ENCODE measurements around the gene VPS35.

VPS35 gene

GRCh38 chr16:46606231-46606630 lies 82.7 kb downstream of the VPS35 start:
- Histone ChIP-seq H3K27ac (ENCODE audit: low read depth, low read length) (no peak overlapping the region), H3K27me3 (ENCODE audit: control insufficient read depth, insufficient read depth, low read length) (no peaks in the 10 kb centered on the region), H3K9me3 (ENCODE audit: control insufficient read depth, insufficient read depth, low read length) (no peaks in the 10 kb centered on the region), H3K9ac (ENCODE audit: low read depth, low read length) (no peak overlapping the region), H3K36me3 (ENCODE audit: control insufficient read depth, insufficient read depth, low read length) (peaks cover 83% of the 10 kb centered on the region), H3K4me3 (ENCODE audit: low read depth, low read length) (no peak overlapping the region), H3K4me1 (ENCODE audit: control insufficient read depth, insufficient read depth, low read length) (no peaks in the 10 kb centered on the region)

All from HUES48 (cell line).